A549 (cell line): ENCODE results near the gene WDR35.

Experiments
- NR3C1 ChIP-seq: fragments of >200 bp; sonication (Bioruptor Twin); formaldehyde crosslinking; IDR thresholded peaks from 3 replicates; pipeline ENCODE4 v1.6.1; 2017
- RARB ChIP-seq: fragments of 250-450 bp; sonication (Bioruptor Pico); IDR thresholded peaks from 2 replicates; pipeline ENCODE4 v1.8.0; 2021; ENCODE audit warnings: mild to moderate bottlenecking, moderate library complexity
- RNF2 ChIP-seq: fragments of 200-600 bp; sonication (generic); IDR thresholded peaks from 2 replicates; pipeline ENCODE4 v1.6.1; 2016; ENCODE audit warnings: low read depth, mild to moderate bottlenecking, antibody characterized with exemption, moderate library complexity, borderline replicate concordance

GRCh38 chr2:20034218-20034617, 44.3 kb upstream of the WDR35 start:
- no peak for TF ChIP-seq RNF2
- TF ChIP-seq RARB, result no peak
- TF ChIP-seq NR3C1, result no peak
